HEK293 (cell line): ENCODE measurements around the gene CMTM4.

Experiments
- GFI1B ChIP-seq: fragments of 450-650 bp; formaldehyde crosslinking; IDR thresholded peaks from 2 replicates; pipeline ENCODE4 v1.5.1; 2016; ENCODE audit warnings: missing biosample characterization, missing genetic modification characterization
- KLF16 ChIP-seq: fragments of 450-650 bp; formaldehyde crosslinking; IDR thresholded peaks from 2 replicates; pipeline ENCODE4 v1.5.1; 2017; ENCODE audit warnings: missing biosample characterization, missing genetic modification characterization
- KLF7 ChIP-seq: fragments of 450-650 bp; formaldehyde crosslinking; IDR thresholded peaks from 2 replicates; pipeline ENCODE4 v1.5.1; 2016; ENCODE audit warnings: missing biosample characterization, missing genetic modification characterization, borderline replicate concordance
- KLF8 ChIP-seq: fragments of 450-650 bp; formaldehyde crosslinking; IDR thresholded peaks from 2 replicates; pipeline ENCODE4 v1.5.1; 2016; ENCODE audit warnings: missing biosample characterization, missing genetic modification characterization
- KLF9 ChIP-seq: fragments of 450-650 bp; formaldehyde crosslinking; IDR thresholded peaks from 2 replicates; pipeline ENCODE4 v1.5.1; 2016; ENCODE audit warnings: missing biosample characterization, missing genetic modification characterization, low read depth
- OVOL3 ChIP-seq: fragments of 450-650 bp; formaldehyde crosslinking; IDR thresholded peaks from 2 replicates; pipeline ENCODE4 v1.5.1; 2016; ENCODE audit warnings: missing biosample characterization, missing genetic modification characterization
- SCRT1 ChIP-seq: fragments of 450-650 bp; formaldehyde crosslinking; IDR thresholded peaks from 2 replicates; pipeline ENCODE4 v1.5.1; 2016; ENCODE audit warnings: missing biosample characterization, missing genetic modification characterization, borderline replicate concordance
- SP2 ChIP-seq: fragments of 450-650 bp; formaldehyde crosslinking; IDR thresholded peaks from 2 replicates; pipeline ENCODE4 v1.5.1; 2016; ENCODE audit warnings: missing biosample characterization, missing genetic modification characterization
- SP3 ChIP-seq: fragments of 450-650 bp; formaldehyde crosslinking; IDR thresholded peaks from 2 replicates; pipeline ENCODE4 v1.5.1; 2016; ENCODE audit warnings: missing biosample characterization, missing genetic modification characterization
- SP7 ChIP-seq: fragments of 450-650 bp; formaldehyde crosslinking; IDR thresholded peaks from 2 replicates; pipeline ENCODE4 v1.5.1; 2016; ENCODE audit warnings: missing biosample characterization, missing genetic modification characterization
- TRIM28 ChIP-seq: IDR thresholded peaks from 2 replicates; pipeline ENCODE4 v1.6.1; 2011; ENCODE audit warnings: low read length, control low read depth, borderline replicate concordance
- ZBTB7A ChIP-seq: fragments of 450-650 bp; formaldehyde crosslinking; IDR thresholded peaks from 2 replicates; pipeline ENCODE4 v1.5.1; 2016; ENCODE audit warnings: low read depth, missing biosample characterization, missing genetic modification characterization
- ZFHX2 ChIP-seq: fragments of 450-650 bp; formaldehyde crosslinking; conservative IDR thresholded peaks from 2 replicates; pipeline ENCODE4 v1.5.1; 2016; ENCODE audit warnings: missing biosample characterization, missing genetic modification characterization
- ZNF121 ChIP-seq: fragments of 450-650 bp; formaldehyde crosslinking; IDR thresholded peaks from 2 replicates; pipeline ENCODE4 v1.5.1; 2016; ENCODE audit warnings: missing biosample characterization, missing genetic modification characterization
- ZNF157 ChIP-seq: fragments of 450-650 bp; formaldehyde crosslinking; IDR thresholded peaks from 2 replicates; pipeline ENCODE4 v1.5.1; 2016; ENCODE audit warnings: missing biosample characterization, missing genetic modification characterization
- ZNF174 ChIP-seq: fragments of 450-650 bp; formaldehyde crosslinking; IDR thresholded peaks from 2 replicates; pipeline ENCODE4 v1.5.0; 2017; ENCODE audit warnings: missing biosample characterization, mild to moderate bottlenecking, missing genetic modification characterization
- ZNF274 ChIP-seq, 2 experiments: fragments of 200-500 bp in 1 of 2; fragments of 450-650 bp in 1 of 2; sonication (Bioruptor generic) in 1 of 2; formaldehyde crosslinking in 1 of 2; IDR thresholded peaks; 2 replicates each; pipeline versions ENCODE4 v1.5.1 to v1.6.1; 2014 to 2016; ENCODE audit warnings: borderline replicate concordance in 1 of 2, inconsistent platforms in 1 of 2, low read length in 1 of 2, missing biosample characterization in 1 of 2, missing genetic modification characterization in 1 of 2
- ZNF324 ChIP-seq: fragments of 450-650 bp; formaldehyde crosslinking; IDR thresholded peaks from 2 replicates; pipeline ENCODE4 v1.5.1; 2016; ENCODE audit warnings: missing biosample characterization, missing genetic modification characterization
- ZNF335 ChIP-seq: fragments of 450-650 bp; formaldehyde crosslinking; conservative IDR thresholded peaks from 2 replicates; pipeline ENCODE4 v1.5.1; 2016; ENCODE audit warnings: missing biosample characterization, missing genetic modification characterization
- ZNF391 ChIP-seq: fragments of 450-650 bp; formaldehyde crosslinking; IDR thresholded peaks from 2 replicates; pipeline ENCODE4 v1.5.1; 2016; ENCODE audit warnings: low read depth, missing biosample characterization, missing genetic modification characterization, borderline replicate concordance
- ZNF48 ChIP-seq: fragments of 450-650 bp; formaldehyde crosslinking; IDR thresholded peaks from 2 replicates; pipeline ENCODE4 v1.5.1; 2016; ENCODE audit warnings: missing biosample characterization, missing genetic modification characterization
- ZNF530 ChIP-seq: fragments of 450-650 bp; formaldehyde crosslinking; IDR thresholded peaks from 2 replicates; pipeline ENCODE4 v1.5.1; 2016; ENCODE audit warnings: low read depth, missing biosample characterization, missing genetic modification characterization
- ZNF664 ChIP-seq: fragments of 450-650 bp; formaldehyde crosslinking; IDR thresholded peaks from 2 replicates; pipeline ENCODE4 v1.5.1; 2016; ENCODE audit warnings: missing biosample characterization, missing genetic modification characterization
- ZNF677 ChIP-seq: fragments of 450-650 bp; IDR thresholded peaks from 2 replicates; pipeline ENCODE4 v1.5.0; 2018; ENCODE audit warnings: missing biosample characterization, mild to moderate bottlenecking, missing genetic modification characterization, moderate library complexity
- ZNF76 ChIP-seq: fragments of 450-650 bp; formaldehyde crosslinking; IDR thresholded peaks from 2 replicates; pipeline ENCODE4; 2016; ENCODE audit warnings: low read depth, missing biosample characterization, missing genetic modification characterization, borderline replicate concordance
- ZSCAN30 ChIP-seq: fragments of 450-650 bp; IDR thresholded peaks from 2 replicates; pipeline ENCODE4 v1.5.1; 2018; ENCODE audit warnings: missing biosample characterization, mild to moderate bottlenecking, missing genetic modification characterization, moderate library complexity
- ZXDB ChIP-seq: fragments of 450-650 bp; formaldehyde crosslinking; IDR thresholded peaks from 2 replicates; pipeline ENCODE4 v1.5.1; 2016; ENCODE audit warnings: missing biosample characterization, missing genetic modification characterization
- TF ChIP-seq, protein P1 (sequence below): fragments of 450-650 bp; formaldehyde crosslinking; IDR thresholded peaks from 2 replicates; pipeline ENCODE4 v1.5.1; 2016; ENCODE audit warnings: missing biosample characterization, missing genetic modification characterization
- TF ChIP-seq, protein P2 (sequence below): fragments of 450-650 bp; formaldehyde crosslinking; IDR thresholded peaks from 2 replicates; pipeline ENCODE4 v1.5.1; 2016; ENCODE audit warnings: missing biosample characterization, missing genetic modification characterization
- TF ChIP-seq, protein P3 (sequence below): fragments of 450-650 bp; formaldehyde crosslinking; IDR thresholded peaks from 2 replicates; pipeline ENCODE4 v1.5.1; 2017; ENCODE audit warnings: missing biosample characterization, missing genetic modification characterization
- TF ChIP-seq, protein P4 (sequence below): fragments of 450-650 bp; formaldehyde crosslinking; IDR thresholded peaks from 2 replicates; pipeline ENCODE4 v1.5.1; 2017; ENCODE audit warnings: missing biosample characterization, missing genetic modification characterization

CMTM4 gene

DNA sequence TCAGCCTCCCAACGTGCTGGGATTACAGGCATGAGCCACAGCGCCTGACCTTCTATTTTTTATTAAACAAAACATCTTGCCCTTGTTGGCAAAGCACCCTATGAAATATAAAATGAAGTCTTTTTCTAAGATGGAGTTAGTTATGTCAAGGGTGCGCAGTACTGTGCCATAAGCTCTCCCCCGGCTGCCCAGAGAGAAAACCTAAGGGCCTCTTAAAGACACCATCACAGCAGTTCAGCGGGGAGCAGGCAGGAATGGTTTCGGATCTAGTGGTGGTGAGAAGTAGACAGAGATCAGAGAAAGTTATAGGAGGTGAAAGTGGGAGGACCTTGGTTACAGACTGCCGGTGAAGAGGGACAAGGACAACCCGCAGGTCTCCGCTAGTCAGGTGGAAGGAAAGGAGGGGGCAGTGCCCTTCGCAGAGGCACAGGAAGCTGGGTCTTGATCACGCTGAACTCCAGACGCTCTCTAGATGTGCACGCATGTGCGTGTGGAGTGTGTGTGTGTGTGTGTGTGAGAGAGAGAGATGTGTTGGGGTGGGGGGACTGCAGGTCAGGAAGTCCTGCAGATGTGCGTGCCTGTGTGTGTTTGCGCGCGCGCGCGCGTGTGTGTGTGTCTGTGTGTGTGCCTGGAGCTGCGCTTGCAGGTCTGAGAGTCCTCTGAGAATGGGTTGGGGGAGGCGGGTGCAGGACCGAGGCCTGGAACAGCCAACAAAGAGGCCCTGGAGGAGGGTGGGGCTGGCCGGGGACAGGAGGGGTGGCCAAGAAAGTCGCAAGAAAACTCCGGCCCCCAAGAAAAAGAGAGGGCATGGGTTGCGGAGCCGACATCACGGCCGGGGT is 92.8 kb downstream of the CMTM4 start (continued):
- TF ChIP-seq, protein P1, sequence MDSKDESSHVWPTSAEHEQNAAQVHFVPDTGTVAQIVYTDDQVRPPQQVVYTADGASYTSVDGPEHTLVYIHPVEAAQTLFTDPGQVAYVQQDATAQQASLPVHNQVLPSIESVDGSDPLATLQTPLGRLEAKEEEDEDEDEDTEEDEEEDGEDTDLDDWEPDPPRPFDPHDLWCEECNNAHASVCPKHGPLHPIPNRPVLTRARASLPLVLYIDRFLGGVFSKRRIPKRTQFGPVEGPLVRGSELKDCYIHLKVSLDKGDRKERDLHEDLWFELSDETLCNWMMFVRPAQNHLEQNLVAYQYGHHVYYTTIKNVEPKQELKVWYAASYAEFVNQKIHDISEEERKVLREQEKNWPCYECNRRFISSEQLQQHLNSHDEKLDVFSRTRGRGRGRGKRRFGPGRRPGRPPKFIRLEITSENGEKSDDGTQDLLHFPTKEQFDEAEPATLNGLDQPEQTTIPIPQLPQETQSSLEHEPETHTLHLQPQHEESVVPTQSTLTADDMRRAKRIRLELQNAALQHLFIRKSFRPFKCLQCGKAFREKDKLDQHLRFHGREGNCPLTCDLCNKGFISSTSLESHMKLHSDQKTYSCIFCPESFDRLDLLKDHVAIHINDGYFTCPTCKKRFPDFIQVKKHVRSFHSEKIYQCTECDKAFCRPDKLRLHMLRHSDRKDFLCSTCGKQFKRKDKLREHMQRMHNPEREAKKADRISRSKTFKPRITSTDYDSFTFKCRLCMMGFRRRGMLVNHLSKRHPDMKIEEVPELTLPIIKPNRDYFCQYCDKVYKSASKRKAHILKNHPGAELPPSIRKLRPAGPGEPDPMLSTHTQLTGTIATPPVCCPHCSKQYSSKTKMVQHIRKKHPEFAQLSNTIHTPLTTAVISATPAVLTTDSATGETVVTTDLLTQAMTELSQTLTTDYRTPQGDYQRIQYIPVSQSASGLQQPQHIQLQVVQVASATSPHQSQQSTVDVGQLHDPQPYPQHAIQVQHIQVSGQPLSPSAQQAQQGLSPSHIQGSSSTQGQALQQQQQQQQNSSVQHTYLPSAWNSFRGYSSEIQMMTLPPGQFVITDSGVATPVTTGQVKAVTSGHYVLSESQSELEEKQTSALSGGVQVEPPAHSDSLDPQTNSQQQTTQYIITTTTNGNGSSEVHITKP = peak; percentile 74
- no peak for TF ChIP-seq ZNF174
- TF ChIP-seq ZNF324 (tag by site-specific recombination) = peak; percentile 64; the same call in 1 of the 2 replicates
- 0 out of 2 replicates have a peak, but pooled peaks have one; percentile 28 for TF ChIP-seq ZNF157 (tag by site-specific recombination)
- peak; percentile 36; the same call in 1 of the 2 replicates for TF ChIP-seq ZFHX2
- peak; percentile 79; the same call in 1 of the 2 replicates for TF ChIP-seq ZBTB7A
- TF ChIP-seq OVOL3 (tag by site-specific recombination) = 0 out of 2 replicates have a peak, but pooled peaks have one; percentile 17
- TF ChIP-seq SP7 (tag by site-specific recombination) = peak; percentile 89
- peak; percentile 65 for TF ChIP-seq SP2 (tag by site-specific recombination)
- TF ChIP-seq, protein P2, sequence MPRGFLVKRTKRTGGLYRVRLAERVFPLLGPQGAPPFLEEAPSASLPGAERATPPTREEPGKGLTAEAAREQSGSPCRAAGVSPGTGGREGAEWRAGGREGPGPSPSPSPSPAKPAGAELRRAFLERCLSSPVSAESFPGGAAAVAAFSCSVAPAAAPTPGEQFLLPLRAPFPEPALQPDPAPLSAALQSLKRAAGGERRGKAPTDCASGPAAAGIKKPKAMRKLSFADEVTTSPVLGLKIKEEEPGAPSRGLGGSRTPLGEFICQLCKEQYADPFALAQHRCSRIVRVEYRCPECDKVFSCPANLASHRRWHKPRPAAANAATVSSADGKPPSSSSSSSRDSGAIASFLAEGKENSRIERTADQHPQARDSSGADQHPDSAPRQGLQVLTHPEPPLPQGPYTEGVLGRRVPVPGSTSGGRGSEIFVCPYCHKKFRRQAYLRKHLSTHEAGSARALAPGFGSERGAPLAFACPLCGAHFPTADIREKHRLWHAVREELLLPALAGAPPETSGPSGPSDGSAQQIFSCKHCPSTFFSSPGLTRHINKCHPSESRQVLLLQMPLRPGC (tag by site-specific recombination) = 0 out of 2 replicates have a peak, but pooled peaks have one; percentile 34
- TF ChIP-seq KLF7 (tag by site-specific recombination) = 0 out of 2 replicates have a peak, but pooled peaks have one; percentile 27
- TF ChIP-seq SCRT1 (tag by site-specific recombination) = no peak
- peak; percentile 95 for TF ChIP-seq KLF16 (tag by site-specific recombination)
- 0 out of 2 replicates have a peak, but pooled peaks have one; percentile 18 for TF ChIP-seq ZNF391 (tag by site-specific recombination)
- no peak for TF ChIP-seq ZNF530 (tag by site-specific recombination)
- peak; percentile 63; the same call in 1 of the 2 replicates for TF ChIP-seq TRIM28
- TF ChIP-seq ZNF274 (IDR thresholded peaks at IDR 0.05; ENCODE audit: low read length) = no peak
- no peak; the same call in 1 of the 2 replicates for TF ChIP-seq ZNF274 (tag by site-specific recombination; IDR thresholded peaks at IDR 0.05; ENCODE audit: borderline replicate concordance)
- TF ChIP-seq ZSCAN30 (tag by site-specific recombination) = 0 out of 2 replicates have a peak, but pooled peaks have one; percentile 23
- 0 out of 2 replicates have a peak, but pooled peaks have one; percentile 16 for TF ChIP-seq ZNF76 (tag by site-specific recombination)
- TF ChIP-seq ZNF677 = no peak
- 0 out of 2 replicates have a peak, but pooled peaks have one; percentile 22 for TF ChIP-seq KLF8 (tag by site-specific recombination)
- no peak for TF ChIP-seq ZNF121 (tag by site-specific recombination)
- TF ChIP-seq, protein P3, sequence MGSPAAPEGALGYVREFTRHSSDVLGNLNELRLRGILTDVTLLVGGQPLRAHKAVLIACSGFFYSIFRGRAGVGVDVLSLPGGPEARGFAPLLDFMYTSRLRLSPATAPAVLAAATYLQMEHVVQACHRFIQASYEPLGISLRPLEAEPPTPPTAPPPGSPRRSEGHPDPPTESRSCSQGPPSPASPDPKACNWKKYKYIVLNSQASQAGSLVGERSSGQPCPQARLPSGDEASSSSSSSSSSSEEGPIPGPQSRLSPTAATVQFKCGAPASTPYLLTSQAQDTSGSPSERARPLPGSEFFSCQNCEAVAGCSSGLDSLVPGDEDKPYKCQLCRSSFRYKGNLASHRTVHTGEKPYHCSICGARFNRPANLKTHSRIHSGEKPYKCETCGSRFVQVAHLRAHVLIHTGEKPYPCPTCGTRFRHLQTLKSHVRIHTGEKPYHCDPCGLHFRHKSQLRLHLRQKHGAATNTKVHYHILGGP (tag by site-specific recombination) = peak; percentile 19; the same call in 1 of the 2 replicates
- peak; percentile 100 for TF ChIP-seq ZNF335 (tag by site-specific recombination)
- TF ChIP-seq, protein P4, sequence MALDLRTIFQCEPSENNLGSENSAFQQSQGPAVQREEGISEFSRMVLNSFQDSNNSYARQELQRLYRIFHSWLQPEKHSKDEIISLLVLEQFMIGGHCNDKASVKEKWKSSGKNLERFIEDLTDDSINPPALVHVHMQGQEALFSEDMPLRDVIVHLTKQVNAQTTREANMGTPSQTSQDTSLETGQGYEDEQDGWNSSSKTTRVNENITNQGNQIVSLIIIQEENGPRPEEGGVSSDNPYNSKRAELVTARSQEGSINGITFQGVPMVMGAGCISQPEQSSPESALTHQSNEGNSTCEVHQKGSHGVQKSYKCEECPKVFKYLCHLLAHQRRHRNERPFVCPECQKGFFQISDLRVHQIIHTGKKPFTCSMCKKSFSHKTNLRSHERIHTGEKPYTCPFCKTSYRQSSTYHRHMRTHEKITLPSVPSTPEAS (tag by site-specific recombination) = peak; percentile 98
- TF ChIP-seq ZNF664 (tag by site-specific recombination) = peak; percentile 23; the same call in 1 of the 2 replicates
- TF ChIP-seq ZNF48 (tag by site-specific recombination) = no peak
- TF ChIP-seq SP3 (tag by site-specific recombination) = peak; percentile 76; the same call in 1 of the 2 replicates
- TF ChIP-seq KLF9 = 0 out of 2 replicates have a peak, but pooled peaks have one; percentile 42
- peak; percentile 54; the same call in 1 of the 2 replicates for TF ChIP-seq GFI1B (tag by site-specific recombination)
- TF ChIP-seq ZXDB (tag by site-specific recombination) = peak; percentile 87
